Mammary epithelial cell (primary cell): ENCODE measurements around the gene COQ4.

Source experiments
- CTCF ChIP-seq, 2 donors: IDR thresholded peaks in 1 of 2; conservative IDR thresholded peaks in 1 of 2; 2 replicates each; pipeline ENCODE4 v1.5.1; 2011 to 2012; ENCODE audit warnings: inconsistent platforms in 2 of 2, low read length in 2 of 2, mild to moderate bottlenecking in 2 of 2, control low read depth in 1 of 2, low read depth in 1 of 2; ENCODE audit not compliant: insufficient read depth in 1 of 2; ENCODE audit errors: extremely low read depth in 1 of 2
- EZH2 ChIP-seq: IDR thresholded peaks from 2 replicates; pipeline ENCODE4 v1.6.1; 2012; ENCODE audit warnings: low read length, inconsistent platforms, borderline replicate concordance

GRCh38 chr9:128365525-128365924 is 42.9 kb downstream of the COQ4 start:
- TF ChIP-seq CTCF (conservative IDR thresholded peaks at IDR 0.05 in 1 of 2, IDR thresholded peaks at IDR 0.05 in 1 of 2; ENCODE audit: extremely low read depth in 1 of 2, insufficient read depth in 1 of 2, low read depth in 1 of 2, low read length in 2 of 2) (no peak), EZH2 (no peak)
